Measurements from ENCODE around the gene SYMPK.
"Not testable (repeated sequence)": the region's sequence is repeated elsewhere in the genome, so short reads cannot be mapped to it uniquely, and the experiment has no call there.

- TF ChIP-seq YY1 (IDR thresholded peaks at IDR 0.05; ENCODE audit: insufficient read depth, insufficient read length); SUZ12 (IDR thresholded peaks at IDR 0.05; ENCODE audit: extremely low read depth, insufficient read depth, insufficient read length): not testable (repeated sequence)
These were observed 33.1 kb upstream of the SYMPK start for GRCh38 chr19:45895983-45896599.

Measured in NT2/D1 (cell line).